ENCODE measurements around the gene EYA3. TPM values are rescaled to one million over a fixed set of nuclear protein-coding genes. Genes with fewer than 3 reads are reported as not detected.

The EYA3 gene
- total RNA-seq, 3 donors from 2014 or later (not counting 1 experiment from before 2014, with no cell fraction given): 17.7 to 25.2 (median 19.1) TPM

DNA sequence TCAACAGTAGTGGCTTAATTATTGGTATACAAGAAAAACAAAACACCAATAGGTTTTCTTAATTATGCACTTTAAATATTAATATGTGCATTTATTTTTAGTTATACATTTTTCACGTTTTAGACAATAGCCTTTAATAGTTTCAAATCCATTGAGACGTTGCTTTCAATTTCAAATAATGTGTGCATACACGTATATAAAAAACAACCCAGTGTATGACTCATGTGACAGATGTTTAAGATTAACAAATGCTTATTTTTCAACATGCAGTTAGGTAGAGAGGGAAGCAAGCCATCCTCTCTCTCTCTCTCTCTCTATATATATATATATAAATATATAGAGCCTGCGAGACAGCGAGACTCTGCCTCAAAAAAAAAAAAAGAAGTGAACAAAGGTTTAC, 24.3 kb downstream of the EYA3 start:
- H3K27ac Mint-ChIP-seq: no peak overlapping the region
- no peaks in the 10 kb centered on the region for H3K9me3 Mint-ChIP-seq
- Histone ChIP-seq H3K27ac (ENCODE audit: low read length) (no peak overlapping the region), H3K4me3 (ENCODE audit: low read length) (no peak overlapping the region), H3K36me3 (ENCODE audit: control insufficient read depth, insufficient read depth, low read length) (no peaks in the 10 kb centered on the region), H3K4me1 (ENCODE audit: control insufficient read depth, insufficient read depth, low read length) (peaks cover 5% of the 10 kb centered on the region), H3K27me3 (ENCODE audit: control insufficient read depth, insufficient read depth, low read length) (no peaks in the 10 kb centered on the region), H3K9me3 (ENCODE audit: control insufficient read depth, insufficient read depth, low read length) (no peaks in the 10 kb centered on the region)
- peaks cover 11 to 12% of the 10 kb centered on the region in 2 donors for H3K4me1 Mint-ChIP-seq
- TF ChIP-seq, protein P1, sequence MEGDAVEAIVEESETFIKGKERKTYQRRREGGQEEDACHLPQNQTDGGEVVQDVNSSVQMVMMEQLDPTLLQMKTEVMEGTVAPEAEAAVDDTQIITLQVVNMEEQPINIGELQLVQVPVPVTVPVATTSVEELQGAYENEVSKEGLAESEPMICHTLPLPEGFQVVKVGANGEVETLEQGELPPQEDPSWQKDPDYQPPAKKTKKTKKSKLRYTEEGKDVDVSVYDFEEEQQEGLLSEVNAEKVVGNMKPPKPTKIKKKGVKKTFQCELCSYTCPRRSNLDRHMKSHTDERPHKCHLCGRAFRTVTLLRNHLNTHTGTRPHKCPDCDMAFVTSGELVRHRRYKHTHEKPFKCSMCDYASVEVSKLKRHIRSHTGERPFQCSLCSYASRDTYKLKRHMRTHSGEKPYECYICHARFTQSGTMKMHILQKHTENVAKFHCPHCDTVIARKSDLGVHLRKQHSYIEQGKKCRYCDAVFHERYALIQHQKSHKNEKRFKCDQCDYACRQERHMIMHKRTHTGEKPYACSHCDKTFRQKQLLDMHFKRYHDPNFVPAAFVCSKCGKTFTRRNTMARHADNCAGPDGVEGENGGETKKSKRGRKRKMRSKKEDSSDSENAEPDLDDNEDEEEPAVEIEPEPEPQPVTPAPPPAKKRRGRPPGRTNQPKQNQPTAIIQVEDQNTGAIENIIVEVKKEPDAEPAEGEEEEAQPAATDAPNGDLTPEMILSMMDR (IDR thresholded peaks at IDR 0.05): no peak
- H3K27me3 Mint-ChIP-seq (ENCODE audit: low read depth in 2 of 2): no peaks in the 10 kb centered on the region
- WGBS (ENCODE audit: insufficient coverage): no CpG with 5 or more reads among the region's 5 CpGs
- no peaks in the 10 kb centered on the region for H3K36me3 Mint-ChIP-seq
- DNase-seq (no peak), ATAC-seq (no peak)
- no peak overlapping the region for H3K4me3 Mint-ChIP-seq
- intact Hi-C loops (cut with micrococcal nuclease): no loop called here

DNA sequence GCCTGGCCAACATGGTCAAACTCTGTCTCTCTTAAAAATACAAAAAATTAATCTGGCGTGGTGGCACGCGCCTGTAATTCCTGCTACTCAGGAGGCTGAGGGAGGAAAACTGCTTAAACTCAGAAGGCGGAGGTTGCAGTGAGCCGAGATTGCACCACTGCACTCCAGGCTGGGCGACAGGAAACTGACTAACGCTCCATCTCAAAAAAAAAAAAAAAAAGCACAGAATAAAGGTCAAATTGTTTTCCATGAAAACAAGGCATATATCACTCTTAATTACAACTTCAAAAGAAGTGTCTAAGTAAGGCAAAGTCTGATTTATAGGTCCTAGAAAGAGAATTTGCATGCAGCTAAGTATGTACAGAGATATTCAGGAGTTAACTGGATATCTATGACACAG, 25.6 kb downstream of the EYA3 start:
- Mint-ChIP-seq H3K4me3 (no peak overlapping the region), H3K4me1 (peaks cover 15 to 19% of the 10 kb centered on the region in 2 donors), H3K9me3 (no peaks in the 10 kb centered on the region), H3K27ac (peak overlapping the region in 1 of 2 donors; percentile 44), H3K27me3 (ENCODE audit: low read depth in 2 of 2) (no peaks in the 10 kb centered on the region), H3K36me3 (no peaks in the 10 kb centered on the region)
- TF ChIP-seq, protein P1 (IDR thresholded peaks at IDR 0.05): no peak
- DNase-seq (no peak), ATAC-seq (peak in 1 of 3 donors; percentile 52)
- no peaks in the 10 kb centered on the region for H3K27me3 ChIP-seq (ENCODE audit: control insufficient read depth, insufficient read depth, low read length)
- 73% methylated on average over 5 of the region's 7 CpGs for WGBS (ENCODE audit: insufficient coverage)
- no peak overlapping the region for H3K27ac ChIP-seq (ENCODE audit: low read length)
- H3K4me1 ChIP-seq (ENCODE audit: control insufficient read depth, insufficient read depth, low read length): peaks cover 5% of the 10 kb centered on the region
- no peak overlapping the region for H3K4me3 ChIP-seq (ENCODE audit: low read length)
- no peaks in the 10 kb centered on the region for H3K9me3 ChIP-seq (ENCODE audit: control insufficient read depth, insufficient read depth, low read length)
- intact Hi-C loops (cut with micrococcal nuclease): no loop called here
- H3K36me3 ChIP-seq (ENCODE audit: control insufficient read depth, insufficient read depth, low read length): no peaks in the 10 kb centered on the region

DNA sequence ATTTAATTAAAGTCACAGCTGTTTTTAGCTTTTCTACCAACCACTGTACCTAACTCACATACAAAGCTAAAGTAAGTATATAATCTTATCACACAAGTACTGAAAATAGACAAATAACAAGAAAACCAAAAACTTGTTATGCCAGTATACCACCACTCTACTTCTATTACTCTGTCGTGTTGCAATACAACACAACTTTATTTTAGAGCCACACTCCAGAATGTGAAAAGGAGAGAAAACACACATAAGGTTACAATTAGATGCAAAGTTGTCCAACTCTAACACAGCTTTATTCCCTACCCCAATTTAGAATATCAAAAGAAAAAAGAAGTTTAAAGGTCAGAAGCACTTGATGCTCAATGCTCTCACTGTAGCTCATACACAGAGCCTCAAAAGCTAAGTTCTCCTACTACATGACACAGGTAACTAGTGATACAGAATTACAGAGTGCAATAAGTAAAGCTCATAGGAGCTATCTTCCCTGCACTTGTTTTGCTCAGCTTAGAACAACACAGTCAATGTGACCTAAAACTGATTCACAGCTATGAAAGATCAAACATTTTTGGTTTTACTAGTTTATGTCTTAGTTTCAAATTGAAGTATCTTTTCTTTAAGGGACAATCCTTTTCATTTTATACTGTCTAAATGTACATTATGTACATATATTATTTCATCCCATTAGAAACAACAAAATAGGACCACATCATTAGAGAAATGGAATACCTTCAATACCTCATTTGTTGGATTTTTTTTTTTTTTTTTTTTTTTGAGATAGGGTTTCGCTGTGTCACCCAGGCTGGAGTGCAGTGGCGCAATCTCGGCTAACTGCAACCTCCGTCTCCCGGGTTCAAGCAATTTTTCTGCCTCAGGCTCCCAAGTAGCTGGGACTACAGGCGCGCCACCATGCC, 29.2 kb downstream of the EYA3 start:
- H3K4me1 ChIP-seq (ENCODE audit: control insufficient read depth, insufficient read depth, low read length): peaks cover 14% of the 10 kb centered on the region
- TF ChIP-seq, protein P1 (IDR thresholded peaks at IDR 0.05): no peak
- H3K27me3 ChIP-seq (ENCODE audit: control insufficient read depth, insufficient read depth, low read length): no peaks in the 10 kb centered on the region
- Mint-ChIP-seq H3K27me3 (ENCODE audit: low read depth in 2 of 2) (no peaks in the 10 kb centered on the region), H3K4me3 (no peak overlapping the region), H3K4me1 (peaks cover 36 to 42% of the 10 kb centered on the region in 2 donors), H3K36me3 (no peaks in the 10 kb centered on the region), H3K27ac (peak overlapping the region; percentile 56 to 75), H3K9me3 (no peaks in the 10 kb centered on the region)
- ATAC-seq (no peak), DNase-seq (peak in 1 of 2 donors; percentile 11)
- H3K36me3 ChIP-seq (ENCODE audit: control insufficient read depth, insufficient read depth, low read length): peaks cover 2% of the 10 kb centered on the region
- no peak overlapping the region for H3K4me3 ChIP-seq (ENCODE audit: low read length)
- WGBS (ENCODE audit: insufficient coverage): 89% methylated on average over 8 of the region's 8 CpGs
- intact Hi-C loops (cut with micrococcal nuclease): no loop called here
- H3K27ac ChIP-seq (ENCODE audit: low read length): no peak overlapping the region
- no peaks in the 10 kb centered on the region for H3K9me3 ChIP-seq (ENCODE audit: control insufficient read depth, insufficient read depth, low read length)

All from natural killer cell (primary cell).